Mesenchymal stem cell (in vitro differentiated cells and primary cell): ENCODE data around the gene PLIN3.
"Not testable (repeated sequence)": the region's sequence is repeated elsewhere in the genome, so short reads cannot be mapped to it uniquely, and the experiment has no call there.

Source experiments
- DNase-seq: peaks from one replicate; pipeline ENCODE4 v3.0.0-alpha.2; 2013
- H2AFZ ChIP-seq: one replicate; pipeline ENCODE4 v1.6.1; 2013; ENCODE audit warnings: low read depth, mild to moderate bottlenecking, control low read depth, inconsistent platforms, low read length, moderate library complexity
- H2AK5ac ChIP-seq: 2 replicates; pipeline ENCODE4 v1.6.1; 2013; ENCODE audit warnings: low read length, moderate library complexity, mild to moderate bottlenecking, inconsistent platforms; ENCODE audit not compliant: severe bottlenecking
- H2BK120ac ChIP-seq: one replicate; pipeline ENCODE4 v1.6.1; 2013; ENCODE audit warnings: low read depth, mild to moderate bottlenecking, inconsistent platforms, low read length, moderate library complexity
- H2BK12ac ChIP-seq, 2 experiments: one replicate each; pipeline ENCODE4 v1.6.1; 2013; ENCODE audit warnings: inconsistent platforms in 2 of 2, low read length in 2 of 2, mild to moderate bottlenecking in 2 of 2, moderate library complexity in 2 of 2, control low read depth in 1 of 2
- H2BK15ac ChIP-seq: one replicate; pipeline ENCODE4 v1.6.1; 2013; ENCODE audit warnings: mild to moderate bottlenecking, low read depth, inconsistent platforms; ENCODE audit not compliant: poor library complexity, severe bottlenecking
- H2BK5ac ChIP-seq: 2 replicates; pipeline ENCODE4 v1.6.1; 2013; ENCODE audit warnings: low read depth, mild to moderate bottlenecking, low read length, control low read depth, inconsistent platforms; ENCODE audit not compliant: poor library complexity, severe bottlenecking
- H3K14ac ChIP-seq, 2 experiments: one replicate each; pipeline ENCODE4 v1.6.1; 2013; ENCODE audit warnings: inconsistent platforms in 2 of 2, low read length in 2 of 2, control low read depth in 1 of 2, mild to moderate bottlenecking in 1 of 2, moderate library complexity in 1 of 2
- H3K18ac ChIP-seq, 2 experiments: one replicate each; pipeline ENCODE4 v1.6.1; 2013; ENCODE audit warnings: inconsistent platforms in 2 of 2, low read length in 2 of 2, control low read depth in 1 of 2, low read depth in 1 of 2, mild to moderate bottlenecking in 1 of 2
- H3K23ac ChIP-seq, 2 experiments: one replicate each; pipeline ENCODE4 v1.6.1; 2013; ENCODE audit warnings: inconsistent platforms in 2 of 2, low read length in 2 of 2, mild to moderate bottlenecking in 2 of 2, moderate library complexity in 2 of 2, control low read depth in 1 of 2
- H3K27ac ChIP-seq: 2 replicates; pipeline ENCODE4 v1.5.1; 2013; ENCODE audit warnings: mild to moderate bottlenecking, moderate library complexity, low read length, control low read depth, inconsistent platforms; ENCODE audit not compliant: poor library complexity, severe bottlenecking
- H3K27me3 ChIP-seq, 2 experiments: 2 replicates each; pipeline versions ENCODE4 v1.6.1 to v1.7.0; 2013; ENCODE audit warnings: low read length in 2 of 2, mild to moderate bottlenecking in 2 of 2, moderate library complexity in 2 of 2, control low read depth in 1 of 2, inconsistent platforms in 1 of 2; ENCODE audit not compliant: control insufficient read depth in 1 of 2, insufficient read depth in 1 of 2
- H3K36me3 ChIP-seq, 2 experiments: 2 replicates each; pipeline versions ENCODE4 v1.6.1 to v1.7.0; 2013; ENCODE audit warnings: low read length in 2 of 2, control low read depth in 1 of 2, inconsistent platforms in 1 of 2, low read depth in 1 of 2, mild to moderate bottlenecking in 1 of 2; ENCODE audit not compliant: insufficient read depth in 2 of 2, control insufficient read depth in 1 of 2
- H3K4ac ChIP-seq, 2 experiments: one replicate each; pipeline ENCODE4 v1.6.1; 2013; ENCODE audit warnings: inconsistent platforms in 2 of 2, low read length in 2 of 2, mild to moderate bottlenecking in 2 of 2, moderate library complexity in 2 of 2, control low read depth in 1 of 2, low read depth in 1 of 2
- H3K4me1 ChIP-seq: 2 replicates; pipeline ENCODE4 v1.6.1; 2013; ENCODE audit warnings: low read depth, low read length, control low read depth; ENCODE audit not compliant: control insufficient read depth, insufficient read depth
- H3K4me2 ChIP-seq: 2 replicates; pipeline ENCODE4 v1.6.1; 2013; ENCODE audit warnings: low read length, mild to moderate bottlenecking, inconsistent platforms; ENCODE audit not compliant: poor library complexity, severe bottlenecking
- H3K4me3 ChIP-seq, 2 experiments: 2 replicates each; pipeline versions ENCODE4 v1.5.1 to v1.7.0; 2013; ENCODE audit warnings: low read length in 2 of 2, mild to moderate bottlenecking in 2 of 2, control low read depth in 1 of 2, low read depth in 1 of 2; ENCODE audit not compliant: insufficient read depth in 1 of 2
- H3K79me1 ChIP-seq: replicated peaks from 2 replicates; pipeline ENCODE4 v1.6.1; 2013; ENCODE audit warnings: mild to moderate bottlenecking, control low read depth, low read length, inconsistent platforms; ENCODE audit not compliant: poor library complexity, severe bottlenecking
- H3K9ac ChIP-seq: 2 replicates; pipeline ENCODE4 v1.7.0; 2013; ENCODE audit warnings: mild to moderate bottlenecking, low read length, moderate library complexity
- H3K9me3 ChIP-seq: 2 replicates; pipeline ENCODE4 v1.7.0; 2013; ENCODE audit warnings: mild to moderate bottlenecking, low read length; ENCODE audit not compliant: control insufficient read depth
- H4K8ac ChIP-seq: one replicate; pipeline ENCODE4 v1.6.1; 2013; ENCODE audit warnings: inconsistent platforms, mild to moderate bottlenecking, low read length, moderate library complexity
- H4K91ac ChIP-seq: one replicate; pipeline ENCODE4 v1.6.1; 2013; ENCODE audit warnings: mild to moderate bottlenecking, low read length, inconsistent platforms
- WGBS: methylation state at CpG from one replicate; pipeline ENCODE4 v1.1.7; 2013; ENCODE audit warnings: mixed read lengths; 5-methylcytosine and 5-hydroxymethylcytosine counted together

Gene PLIN3

GRCh38 chr19:4884993-4885392 is 17.5 kb upstream of the PLIN3 start:
- H3K4ac ChIP-seq, H2AK5ac ChIP-seq, H2AFZ ChIP-seq, H4K8ac ChIP-seq, H3K36me3 ChIP-seq, H3K27me3 ChIP-seq, H3K27ac ChIP-seq, H3K18ac ChIP-seq, H2BK120ac ChIP-seq, H3K23ac ChIP-seq, H3K79me1 ChIP-seq, H3K14ac ChIP-seq, H3K4me3 ChIP-seq, H3K9me3 ChIP-seq, H2BK12ac ChIP-seq, H4K91ac ChIP-seq, DNase-seq, H2BK5ac ChIP-seq, H3K4me1 ChIP-seq, H2BK15ac ChIP-seq, H3K9ac ChIP-seq, H3K4me2 ChIP-seq: not testable (repeated sequence)
- WGBS, result no CpG with 5 or more reads among the region's 6 CpGs

- not testable (repeated sequence) for DNase-seq, H2AFZ ChIP-seq, H2BK5ac ChIP-seq, H3K27ac ChIP-seq, H3K79me1 ChIP-seq, H3K36me3 ChIP-seq, H4K91ac ChIP-seq, H2BK12ac ChIP-seq, H2BK120ac ChIP-seq, H3K4ac ChIP-seq, H3K14ac ChIP-seq, H3K4me2 ChIP-seq, H3K4me3 ChIP-seq, H4K8ac ChIP-seq, H3K23ac ChIP-seq, H3K27me3 ChIP-seq, H3K18ac ChIP-seq, H2BK15ac ChIP-seq, H3K9ac ChIP-seq, H3K9me3 ChIP-seq, H2AK5ac ChIP-seq
- peaks cover 12% of the 10 kb centered on the region for H3K4me1 ChIP-seq
- 96% methylated on average over 5 of the region's 6 CpGs for WGBS
These were observed 15.4 kb upstream of the PLIN3 start for GRCh38 chr19:4882874-4883273.

- no peak overlapping the region for H3K14ac ChIP-seq
- H3K27me3 ChIP-seq, result no peaks in the 10 kb centered on the region
- DNase-seq, result no peak
- 90% methylated on average over 11 of the region's 11 CpGs for WGBS
- H3K4ac ChIP-seq, result no peak overlapping the region
- H3K23ac ChIP-seq, result no peak overlapping the region
- no peak overlapping the region for H4K8ac ChIP-seq
- H2AFZ ChIP-seq, result no peak overlapping the region
- H2BK15ac ChIP-seq, result no peak overlapping the region
- H4K91ac ChIP-seq, result no peak overlapping the region
- H2BK120ac ChIP-seq, result no peak overlapping the region
- no peak overlapping the region for H3K9ac ChIP-seq
- peak overlapping the region; percentile 21 for H2AK5ac ChIP-seq
- H2BK5ac ChIP-seq, result no peak overlapping the region
- H2BK12ac ChIP-seq, result no peak overlapping the region
- H3K9me3 ChIP-seq, result no peaks in the 10 kb centered on the region
- H3K36me3 ChIP-seq, result no peaks in the 10 kb centered on the region
- peaks cover 17% of the 10 kb centered on the region for H3K4me1 ChIP-seq
- H3K27ac ChIP-seq, result peak overlapping the region; percentile 17
- H3K79me1 ChIP-seq, result no peaks in the 10 kb centered on the region
- no peak overlapping the region for H3K4me3 ChIP-seq
- no peak overlapping the region for H3K18ac ChIP-seq
- no peak overlapping the region for H3K4me2 ChIP-seq
These were observed 11.6 kb upstream of the PLIN3 start for GRCh38 chr19:4879041-4879440.

GRCh38 chr19:4878491-4878968 is 11.1 kb upstream of the PLIN3 start:
- Histone ChIP-seq H2AFZ (no peak overlapping the region), H3K4me3 (no peak overlapping the region), H3K9me3 (no peaks in the 10 kb centered on the region), H2AK5ac (peak overlapping the region; percentile 21), H3K4ac (no peak overlapping the region), H2BK12ac (peak overlapping the region in 1 of 2 experiments; percentile 6), H4K8ac (no peak overlapping the region), H3K18ac (no peak overlapping the region), H3K27me3 (no peaks in the 10 kb centered on the region), H2BK15ac (peak overlapping the region; percentile 36), H3K79me1 (no peaks in the 10 kb centered on the region), H3K9ac (no peak overlapping the region), H3K36me3 (no peaks in the 10 kb centered on the region), H3K27ac (peak overlapping the region; percentile 17), H2BK120ac (no peak overlapping the region), H3K4me2 (peak overlapping the region; percentile 27), H4K91ac (no peak overlapping the region), H2BK5ac (peak overlapping the region; percentile 8), H3K14ac (no peak overlapping the region), H3K4me1 (peaks cover 17% of the 10 kb centered on the region), H3K23ac (no peak overlapping the region)
- whole genome bisulfite sequencing, result 74% methylated on average over 23 of the region's 23 CpGs
- no peak for DNase-seq
